GM18907 (cell line): ENCODE data around the gene CIAPIN1.

Source experiments
- ATAC-seq: cut with Tn5 transposase; IDR thresholded peaks from one replicate; pipeline ENCODE4 v1.9.1; 2021; ENCODE audit warnings: mild to moderate bottlenecking, moderate library complexity; ENCODE audit not compliant: unreplicated experiment

The CIAPIN1 gene

DNA sequence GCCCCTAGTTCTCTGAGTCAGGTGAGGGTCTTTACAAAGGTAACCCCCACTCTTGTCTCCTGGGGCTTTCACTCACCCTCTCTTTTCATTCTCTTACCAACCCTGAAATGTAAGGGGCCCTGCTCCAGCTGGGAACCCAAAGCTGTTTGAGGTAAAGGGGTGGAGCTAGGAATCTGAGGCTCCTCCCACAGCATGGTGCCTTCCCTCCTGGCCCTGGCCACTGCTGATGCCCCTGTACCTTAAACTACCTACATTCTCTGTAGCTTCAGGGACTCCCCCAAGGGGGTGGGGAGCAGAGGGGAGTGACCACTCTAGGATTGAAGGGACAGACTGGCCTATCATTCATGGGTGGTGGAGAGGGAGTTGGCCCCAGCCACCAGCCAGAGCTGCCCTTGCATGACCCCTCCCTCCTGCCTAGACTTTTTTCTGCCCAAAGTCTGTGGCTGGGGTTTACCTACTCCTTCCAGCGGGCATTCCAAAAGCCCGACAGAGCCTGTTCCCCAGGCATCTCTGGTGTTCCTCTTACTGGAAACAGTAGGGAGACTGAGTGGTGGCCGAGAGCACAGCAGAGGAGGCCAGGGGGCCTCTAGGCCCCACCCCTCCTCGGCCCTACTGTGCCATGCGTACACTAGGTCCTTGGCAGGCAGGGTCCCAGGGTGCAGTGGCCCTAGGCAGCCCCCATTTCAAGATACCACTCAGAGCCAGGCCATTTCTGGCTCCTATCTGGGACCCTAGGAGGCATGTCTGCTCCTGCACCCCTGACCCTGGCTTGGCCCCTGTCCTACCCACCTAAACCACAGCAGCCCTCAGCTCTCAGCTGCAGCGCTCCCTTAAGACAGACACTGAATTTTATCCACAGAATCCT, 29.6 kb upstream of the CIAPIN1 start:
- no peak for ATAC-seq

GRCh38 chr16:57475711-57476339, 28.6 kb upstream of the CIAPIN1 start:
- peak; percentile 91 for ATAC-seq

GRCh38 chr16:57474671-57475661, 27.8 kb upstream of the CIAPIN1 start:
- ATAC-seq = no peak

GRCh38 chr16:57473906-57474305, 26.7 kb upstream of the CIAPIN1 start:
- no peak for ATAC-seq

- ATAC-seq = no peak
Observed at GRCh38 chr16:57473176-57473840, 26.1 kb upstream of the CIAPIN1 start.

DNA sequence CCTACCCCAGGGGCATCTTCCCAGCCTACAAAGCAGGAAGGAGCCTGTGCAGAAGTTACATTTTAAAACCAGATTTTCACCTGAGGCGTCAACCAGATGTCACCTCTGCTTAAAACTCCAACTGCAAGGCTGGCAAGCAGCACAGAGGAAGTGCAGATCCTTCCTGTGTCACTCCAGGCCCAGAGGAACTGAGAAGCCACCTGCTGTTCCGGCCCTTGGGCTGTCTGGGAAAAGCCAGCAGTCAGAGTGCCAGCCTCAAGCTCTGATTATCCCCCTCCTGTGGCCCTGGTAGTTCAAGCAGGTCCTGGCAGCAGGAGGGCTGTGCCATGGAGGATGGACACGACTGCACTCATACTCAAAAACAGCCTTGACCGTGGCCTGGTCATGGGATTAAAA, 25.5 kb upstream of the CIAPIN1 start:
- ATAC-seq = no peak

GRCh38 chr16:57471852-57472664, 24.9 kb upstream of the CIAPIN1 start:
- ATAC-seq = no peak

DNA sequence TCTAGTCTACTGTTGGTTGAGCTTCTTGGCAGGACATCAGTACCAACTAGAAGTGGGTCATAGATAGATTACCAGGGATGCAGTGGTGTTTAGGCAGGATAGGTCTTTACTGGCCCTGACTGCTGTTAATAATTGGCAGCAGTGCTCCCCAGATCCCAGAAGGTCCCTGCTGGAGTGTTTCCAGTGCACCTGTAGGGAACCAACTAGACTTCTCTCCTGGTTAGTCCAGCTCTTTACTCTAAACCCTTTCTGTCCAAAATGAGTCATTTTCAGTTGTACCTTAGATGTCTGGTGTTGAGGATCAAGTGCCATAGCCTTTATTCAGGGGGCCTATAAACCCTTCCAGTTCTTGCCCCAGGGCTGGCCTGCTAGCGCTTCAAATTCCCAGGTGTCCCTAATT, 24.0 kb upstream of the CIAPIN1 start:
- no peak for ATAC-seq

DNA sequence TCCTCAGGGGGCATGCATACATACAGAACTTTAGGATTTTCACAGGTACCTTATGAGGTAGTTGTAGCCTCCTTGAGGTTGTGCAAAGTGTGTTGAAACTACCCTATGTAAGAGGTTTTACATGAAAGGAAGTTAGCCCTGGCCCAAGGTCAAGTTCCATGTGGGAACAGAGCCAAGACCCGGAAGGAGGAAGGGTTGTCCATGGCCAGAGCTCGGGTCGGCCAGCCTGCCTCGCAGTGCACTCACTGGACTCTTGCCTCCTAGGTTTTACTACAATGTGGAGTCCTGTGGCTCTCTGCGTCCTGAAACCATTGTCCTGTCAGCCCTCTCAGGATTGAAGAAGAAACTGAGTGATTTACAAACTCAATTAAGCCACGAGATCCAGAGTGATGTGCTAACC, 23.5 kb upstream of the CIAPIN1 start:
- ATAC-seq = no peak

DNA sequence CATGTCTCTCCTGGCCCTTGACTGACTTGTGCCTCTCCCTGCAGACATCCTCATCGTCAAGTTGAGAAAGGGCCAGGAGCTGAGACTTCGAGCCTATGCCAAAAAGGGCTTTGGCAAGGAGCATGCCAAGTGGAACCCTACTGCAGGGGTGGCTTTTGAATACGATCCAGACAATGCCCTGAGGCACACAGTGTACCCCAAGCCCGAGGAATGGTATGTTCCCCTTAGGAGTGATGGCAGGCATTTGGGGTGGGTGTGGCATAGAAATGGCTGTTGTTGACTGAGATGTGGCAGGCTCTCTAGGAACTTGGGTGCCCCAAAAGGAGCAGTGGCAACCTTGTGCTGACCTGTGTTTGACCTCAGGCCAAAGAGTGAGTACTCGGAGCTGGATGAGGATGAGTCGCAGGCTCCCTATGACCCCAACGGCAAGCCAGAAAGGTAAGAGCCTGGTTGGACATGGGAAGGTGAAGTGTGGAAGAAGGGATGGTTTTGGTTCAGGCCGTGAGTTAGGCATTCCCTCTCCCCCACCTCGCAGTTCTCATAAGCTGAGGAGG, 22.8 kb upstream of the CIAPIN1 start:
- no peak for ATAC-seq

- ATAC-seq = no peak
Observed at GRCh38 chr16:57469046-57469445, 21.9 kb upstream of the CIAPIN1 start.

DNA sequence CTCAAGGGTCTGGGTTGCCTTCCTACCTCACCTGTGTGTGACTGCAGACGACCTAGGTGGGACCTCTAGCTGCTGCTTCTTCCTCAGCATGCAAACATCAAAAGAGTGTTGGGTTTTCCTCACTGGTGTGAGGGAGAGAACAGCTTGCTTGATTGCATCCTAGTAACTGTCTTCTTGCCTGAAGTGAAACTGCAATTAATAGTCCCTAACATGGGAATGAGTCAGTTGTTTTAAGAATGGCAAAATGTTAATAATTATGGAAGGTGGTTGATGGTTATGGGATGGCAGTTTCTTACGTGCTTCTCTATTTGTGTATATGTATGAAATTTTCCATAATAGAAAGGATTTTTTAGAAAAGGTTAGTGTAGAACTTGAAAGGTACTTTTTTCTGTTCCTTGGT, 21.2 kb upstream of the CIAPIN1 start:
- ATAC-seq = no peak

DNA sequence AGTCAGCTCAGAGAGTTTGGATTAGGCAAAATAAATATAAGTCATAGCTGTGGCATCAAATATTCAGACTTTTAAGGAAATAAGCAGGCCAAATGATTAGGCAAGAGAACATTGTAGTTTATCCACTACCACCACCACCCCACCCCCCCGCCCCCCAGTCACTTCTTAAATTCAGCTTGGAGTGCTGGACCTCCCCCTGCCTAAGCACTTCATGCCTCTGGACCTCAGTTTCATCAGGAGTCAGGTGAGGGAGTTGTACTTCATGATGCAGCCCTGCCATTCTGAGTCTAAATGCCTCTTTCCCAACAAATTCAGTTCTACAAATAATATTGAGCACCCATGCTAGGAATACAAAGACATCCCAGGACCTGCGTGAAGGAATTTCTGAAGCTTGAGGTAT, 17.3 kb upstream of the CIAPIN1 start:
- ATAC-seq = no peak

- no peak for ATAC-seq
Observed at GRCh38 chr16:57462978-57463362, 15.8 kb upstream of the CIAPIN1 start.

GRCh38 chr16:57462209-57462977, 15.2 kb upstream of the CIAPIN1 start, which contains the start of gene POLR2C:
Gene POLR2C, plus strand, starts transcription at chr16:57462679. Its CDS starts 46 bp downstream, at chr16:57462725.
- ATAC-seq = peak; percentile 84

GRCh38 chr16:57452021-57452420, 4.8 kb upstream of the CIAPIN1 start:
- ATAC-seq = no peak

- peak; percentile 36 for ATAC-seq
Observed at GRCh38 chr16:57446531-57447185, 527 bp downstream of the CIAPIN1 start.

- no peak for ATAC-seq
Observed at GRCh38 chr16:57445510-57445909, 1.7 kb downstream of the CIAPIN1 start.
